ENCODE data around the gene SMYD3. TPM values are rescaled to one million over a fixed set of nuclear protein-coding genes. Genes with fewer than 3 reads are reported as not detected.
A peak's percentile ranks its signal among the peaks of the same experiment; 100 is the strongest.

SMYD3 gene
- total and polyA plus RNA-seq, 2 donors (not counting 1 experiment from before 2014, with no cell fraction given): 69.4 to 83.1 TPM

DNA sequence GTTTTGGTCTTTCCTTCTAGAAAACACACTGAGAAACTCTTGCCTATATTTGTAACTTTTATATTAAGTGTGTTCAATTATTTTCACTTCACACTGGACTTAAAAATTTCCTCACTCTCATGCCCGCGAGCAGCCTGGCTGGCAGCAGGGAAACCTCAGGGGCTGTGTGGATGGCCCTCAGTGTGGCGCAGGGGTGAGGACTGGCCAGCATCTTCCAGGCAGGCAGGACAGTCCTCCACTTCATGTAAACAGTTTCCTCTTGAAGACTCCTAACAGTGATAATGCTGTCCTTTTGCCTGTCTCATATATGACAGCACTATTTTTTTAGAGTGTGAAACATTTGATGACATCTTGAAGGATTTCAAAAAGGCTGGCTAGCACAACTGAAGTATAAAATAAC, 733.7 kb downstream of the SMYD3 start:
- Histone ChIP-seq H4K20me1 (ENCODE audit: control insufficient read depth, extremely low read depth, insufficient read depth, low read length) (no peaks in the 10 kb centered on the region), H3K27ac (ENCODE audit: insufficient read depth, low read length) (no peak overlapping the region), H3K79me2 (ENCODE audit: control insufficient read depth, insufficient read depth, low read length) (no peaks in the 10 kb centered on the region), H3K27me3 (ENCODE audit: control insufficient read depth, insufficient read depth, low read length) (no peaks in the 10 kb centered on the region), H2AFZ (ENCODE audit: low read length) (no peak overlapping the region), H3K4me1 (ENCODE audit: control insufficient read depth, extremely low read depth, insufficient read depth, low read length) (peaks cover 18% of the 10 kb centered on the region), H3K4me2 (ENCODE audit: extremely low read depth, insufficient read depth, low read length) (no peak overlapping the region), H3K4me3 (replicated peaks in 1 of 4; ENCODE audit: control extremely low read depth in 1 of 4, insufficient read depth in 1 of 4, low read depth in 3 of 4, low read length in 4 of 4) (no peak overlapping the region), H3K36me3 (ENCODE audit: control insufficient read depth, insufficient read depth, low read length) (no peaks in the 10 kb centered on the region), H3K9ac (ENCODE audit: insufficient read depth, low read length) (no peak overlapping the region), H3K9me3 (ENCODE audit: control insufficient read depth, insufficient read depth, low read depth, low read length) (no peaks in the 10 kb centered on the region)
- TF ChIP-seq EZH2 (IDR thresholded peaks at IDR 0.05; ENCODE audit: low read length, missing control alignments): no peak
- TF ChIP-seq, protein P1, sequence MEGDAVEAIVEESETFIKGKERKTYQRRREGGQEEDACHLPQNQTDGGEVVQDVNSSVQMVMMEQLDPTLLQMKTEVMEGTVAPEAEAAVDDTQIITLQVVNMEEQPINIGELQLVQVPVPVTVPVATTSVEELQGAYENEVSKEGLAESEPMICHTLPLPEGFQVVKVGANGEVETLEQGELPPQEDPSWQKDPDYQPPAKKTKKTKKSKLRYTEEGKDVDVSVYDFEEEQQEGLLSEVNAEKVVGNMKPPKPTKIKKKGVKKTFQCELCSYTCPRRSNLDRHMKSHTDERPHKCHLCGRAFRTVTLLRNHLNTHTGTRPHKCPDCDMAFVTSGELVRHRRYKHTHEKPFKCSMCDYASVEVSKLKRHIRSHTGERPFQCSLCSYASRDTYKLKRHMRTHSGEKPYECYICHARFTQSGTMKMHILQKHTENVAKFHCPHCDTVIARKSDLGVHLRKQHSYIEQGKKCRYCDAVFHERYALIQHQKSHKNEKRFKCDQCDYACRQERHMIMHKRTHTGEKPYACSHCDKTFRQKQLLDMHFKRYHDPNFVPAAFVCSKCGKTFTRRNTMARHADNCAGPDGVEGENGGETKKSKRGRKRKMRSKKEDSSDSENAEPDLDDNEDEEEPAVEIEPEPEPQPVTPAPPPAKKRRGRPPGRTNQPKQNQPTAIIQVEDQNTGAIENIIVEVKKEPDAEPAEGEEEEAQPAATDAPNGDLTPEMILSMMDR (conservative IDR thresholded peaks at IDR 0.05 in 1 of 2, IDR thresholded peaks at IDR 0.05 in 1 of 2; ENCODE audit: low read depth in 1 of 2, low read length in 2 of 2): no peak
- no peak for DNase-seq (ENCODE audit: low read depth in 2 of 2)

DNA sequence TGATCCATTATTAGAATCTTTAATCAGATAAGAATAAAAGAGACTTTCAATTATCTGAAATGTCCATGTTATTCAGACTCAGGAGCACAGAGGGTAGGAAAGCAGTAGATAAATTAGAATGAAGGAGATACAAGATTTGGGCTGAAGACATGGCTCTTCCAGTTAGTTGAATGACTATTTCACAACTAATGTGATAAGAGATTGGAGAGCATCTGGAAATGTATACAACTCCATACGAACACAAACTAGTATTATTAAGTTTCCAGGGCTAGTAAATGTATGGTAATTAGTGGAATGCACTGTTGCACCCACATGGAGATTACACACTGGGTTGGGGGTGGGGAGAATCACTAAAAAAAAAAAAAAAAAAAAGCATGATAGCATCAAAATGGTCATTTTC, 734.3 kb downstream of the SMYD3 start:
- Histone ChIP-seq H3K79me2 (ENCODE audit: control insufficient read depth, insufficient read depth, low read length) (no peaks in the 10 kb centered on the region), H3K27me3 (ENCODE audit: control insufficient read depth, insufficient read depth, low read length) (no peaks in the 10 kb centered on the region), H3K27ac (ENCODE audit: insufficient read depth, low read length) (no peak overlapping the region), H4K20me1 (ENCODE audit: control insufficient read depth, extremely low read depth, insufficient read depth, low read length) (no peaks in the 10 kb centered on the region), H3K9me3 (ENCODE audit: control insufficient read depth, insufficient read depth, low read depth, low read length) (no peaks in the 10 kb centered on the region), H3K4me2 (ENCODE audit: extremely low read depth, insufficient read depth, low read length) (peak overlapping the region; percentile 8), H3K9ac (ENCODE audit: insufficient read depth, low read length) (no peak overlapping the region), H2AFZ (ENCODE audit: low read length) (no peak overlapping the region), H3K4me1 (ENCODE audit: control insufficient read depth, extremely low read depth, insufficient read depth, low read length) (peaks cover 18% of the 10 kb centered on the region), H3K36me3 (ENCODE audit: control insufficient read depth, insufficient read depth, low read length) (no peaks in the 10 kb centered on the region), H3K4me3 (replicated peaks in 1 of 4; ENCODE audit: control extremely low read depth in 1 of 4, insufficient read depth in 1 of 4, low read depth in 3 of 4, low read length in 4 of 4) (no peak overlapping the region)
- DNase-seq (ENCODE audit: low read depth in 2 of 2): no peak
- no peak for TF ChIP-seq EZH2 (IDR thresholded peaks at IDR 0.05; ENCODE audit: low read length, missing control alignments)
- TF ChIP-seq, protein P1 (conservative IDR thresholded peaks at IDR 0.05 in 1 of 2, IDR thresholded peaks at IDR 0.05 in 1 of 2; ENCODE audit: low read depth in 1 of 2, low read length in 2 of 2): no peak

DNA sequence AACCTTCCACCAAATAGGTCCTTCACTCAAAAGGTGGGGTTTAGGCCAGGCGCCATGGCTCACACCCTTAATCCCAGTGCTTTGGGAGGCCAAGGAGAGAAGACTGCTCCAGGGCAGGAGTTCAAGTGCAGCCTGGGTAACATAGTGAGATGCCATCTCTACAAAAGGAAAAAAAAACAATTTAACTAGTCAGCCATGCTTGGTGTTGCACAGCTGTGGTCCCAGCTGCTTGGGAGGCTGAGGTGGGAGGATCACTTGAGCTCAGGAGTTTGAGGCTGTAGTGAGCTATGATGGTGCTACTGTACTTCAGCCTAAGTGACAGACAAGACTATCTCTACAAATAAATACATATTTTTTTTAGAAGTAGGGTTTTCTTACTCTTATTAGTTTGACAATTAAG, 734.8 kb downstream of the SMYD3 start:
- H3K4me1 ChIP-seq (ENCODE audit: control insufficient read depth, extremely low read depth, insufficient read depth, low read length): peaks cover 18% of the 10 kb centered on the region
- H3K79me2 ChIP-seq (ENCODE audit: control insufficient read depth, insufficient read depth, low read length): no peaks in the 10 kb centered on the region
- peak overlapping the region; percentile 23 for H3K4me2 ChIP-seq (ENCODE audit: extremely low read depth, insufficient read depth, low read length)
- H3K9me3 ChIP-seq (ENCODE audit: control insufficient read depth, insufficient read depth, low read depth, low read length): no peaks in the 10 kb centered on the region
- TF ChIP-seq, protein P1 (conservative IDR thresholded peaks at IDR 0.05 in 1 of 2, IDR thresholded peaks at IDR 0.05 in 1 of 2; ENCODE audit: low read depth in 1 of 2, low read length in 2 of 2): no peak
- TF ChIP-seq EZH2 (IDR thresholded peaks at IDR 0.05; ENCODE audit: low read length, missing control alignments): no peak
- H3K9ac ChIP-seq (ENCODE audit: insufficient read depth, low read length): no peak overlapping the region
- H3K36me3 ChIP-seq (ENCODE audit: control insufficient read depth, insufficient read depth, low read length): no peaks in the 10 kb centered on the region
- no peaks in the 10 kb centered on the region for H3K27me3 ChIP-seq (ENCODE audit: control insufficient read depth, insufficient read depth, low read length)
- H3K27ac ChIP-seq (ENCODE audit: insufficient read depth, low read length): peak overlapping the region; percentile 67
- no peak overlapping the region for H2AFZ ChIP-seq (ENCODE audit: low read length)
- no peak for DNase-seq (ENCODE audit: low read depth in 2 of 2)
- H4K20me1 ChIP-seq (ENCODE audit: control insufficient read depth, extremely low read depth, insufficient read depth, low read length): no peaks in the 10 kb centered on the region
- H3K4me3 ChIP-seq (replicated peaks in 1 of 4; ENCODE audit: control extremely low read depth in 1 of 4, insufficient read depth in 1 of 4, low read depth in 3 of 4, low read length in 4 of 4): no peak overlapping the region
